Measurements from ENCODE around the gene SHROOM2. TPM values are rescaled to one million over a fixed set of nuclear protein-coding genes. Genes with fewer than 3 reads are reported as not detected.

The SHROOM2 gene
- total RNA-seq: 2.1 TPM

GRCh38 chrX:9785944-9786797 lies at the start of gene SHROOM2:
TSS of gene SHROOM2 (plus strand) at chrX:9786429. CDS start at chrX:9786546, 117 bp downstream.
- Histone ChIP-seq H3K4me1 (ENCODE audit: control insufficient read depth in 3 of 3, insufficient read depth in 3 of 3, low read length in 3 of 3) (peaks cover 0 to 3% (median 0%) of the 10 kb centered on the region in 3 donors), H3K4me3 (ENCODE audit: low read length in 3 of 3) (peak within 1 kb of the TSS in 1 of 3 donors; percentile 65), H3K9me3 (ENCODE audit: control insufficient read depth in 3 of 3, low read length in 3 of 3) (no peaks in the 10 kb centered on the region), H3K27ac (ENCODE audit: low read depth, low read length) (no peak within 1 kb of the TSS), H3K36me3 (ENCODE audit: control insufficient read depth in 3 of 3, insufficient read depth in 3 of 3, low read length in 3 of 3) (no peaks in the 10 kb centered on the region), H3K27me3 (ENCODE audit: control insufficient read depth in 3 of 3, insufficient read depth in 3 of 3, low read length in 3 of 3) (peaks cover 0 to 13% (median 6%) of the 10 kb centered on the region in 3 donors), H3K9ac (ENCODE audit: low read depth in 1 of 3, low read length in 3 of 3) (peak within 1 kb of the TSS in 1 of 3 donors; percentile 33)

- H3K27me3 ChIP-seq (ENCODE audit: control insufficient read depth in 3 of 3, insufficient read depth in 3 of 3, low read length in 3 of 3): no peaks in the 10 kb centered on the region
- no peaks in the 10 kb centered on the region for H3K36me3 ChIP-seq (ENCODE audit: control insufficient read depth in 3 of 3, insufficient read depth in 3 of 3, low read length in 3 of 3)
- no peak overlapping the region for H3K4me3 ChIP-seq (ENCODE audit: low read length in 3 of 3)
- no peak overlapping the region for H3K27ac ChIP-seq (ENCODE audit: low read depth, low read length)
- H3K9me3 ChIP-seq (ENCODE audit: control insufficient read depth in 3 of 3, low read length in 3 of 3): peaks cover 0 to under 1% (median 0%) of the 10 kb centered on the region in 3 donors
- no peak overlapping the region for H3K9ac ChIP-seq (ENCODE audit: low read depth in 1 of 3, low read length in 3 of 3)
- H3K4me1 ChIP-seq (ENCODE audit: control insufficient read depth in 3 of 3, insufficient read depth in 3 of 3, low read length in 3 of 3): no peaks in the 10 kb centered on the region
These were observed 48.9 kb upstream of the SHROOM2 start for GRCh38 chrX:9737363-9737762.

- Histone ChIP-seq H3K9ac (ENCODE audit: low read depth in 1 of 3, low read length in 3 of 3) (no peak overlapping the region), H3K27ac (ENCODE audit: low read depth, low read length) (no peak overlapping the region), H3K36me3 (ENCODE audit: control insufficient read depth in 3 of 3, insufficient read depth in 3 of 3, low read length in 3 of 3) (no peaks in the 10 kb centered on the region), H3K4me1 (ENCODE audit: control insufficient read depth in 3 of 3, insufficient read depth in 3 of 3, low read length in 3 of 3) (no peaks in the 10 kb centered on the region), H3K9me3 (ENCODE audit: control insufficient read depth in 3 of 3, low read length in 3 of 3) (no peaks in the 10 kb centered on the region), H3K4me3 (ENCODE audit: low read length in 3 of 3) (no peak overlapping the region), H3K27me3 (ENCODE audit: control insufficient read depth in 3 of 3, insufficient read depth in 3 of 3, low read length in 3 of 3) (no peaks in the 10 kb centered on the region)
These were observed 48.1 kb upstream of the SHROOM2 start for GRCh38 chrX:9738151-9738550.

- H3K4me3 ChIP-seq (ENCODE audit: low read length in 3 of 3): no peak overlapping the region
- H3K4me1 ChIP-seq (ENCODE audit: control insufficient read depth in 3 of 3, insufficient read depth in 3 of 3, low read length in 3 of 3): no peaks in the 10 kb centered on the region
- H3K9ac ChIP-seq (ENCODE audit: low read depth in 1 of 3, low read length in 3 of 3): no peak overlapping the region
- H3K9me3 ChIP-seq (ENCODE audit: control insufficient read depth in 3 of 3, low read length in 3 of 3): no peaks in the 10 kb centered on the region
- no peaks in the 10 kb centered on the region for H3K36me3 ChIP-seq (ENCODE audit: control insufficient read depth in 3 of 3, insufficient read depth in 3 of 3, low read length in 3 of 3)
- no peaks in the 10 kb centered on the region for H3K27me3 ChIP-seq (ENCODE audit: control insufficient read depth in 3 of 3, insufficient read depth in 3 of 3, low read length in 3 of 3)
- H3K27ac ChIP-seq (ENCODE audit: low read depth, low read length): no peak overlapping the region
These were observed 47.1 kb upstream of the SHROOM2 start for GRCh38 chrX:9739130-9739529.

GRCh38 chrX:9745417-9746115 lies 40.7 kb upstream of the SHROOM2 start:
- Histone ChIP-seq H3K36me3 (ENCODE audit: control insufficient read depth in 3 of 3, insufficient read depth in 3 of 3, low read length in 3 of 3) (no peaks in the 10 kb centered on the region), H3K27me3 (ENCODE audit: control insufficient read depth in 3 of 3, insufficient read depth in 3 of 3, low read length in 3 of 3) (no peaks in the 10 kb centered on the region), H3K9ac (ENCODE audit: low read depth in 1 of 3, low read length in 3 of 3) (no peak overlapping the region), H3K4me3 (ENCODE audit: low read length in 3 of 3) (no peak overlapping the region), H3K27ac (ENCODE audit: low read depth, low read length) (no peak overlapping the region), H3K9me3 (ENCODE audit: control insufficient read depth in 3 of 3, low read length in 3 of 3) (no peaks in the 10 kb centered on the region), H3K4me1 (ENCODE audit: control insufficient read depth in 3 of 3, insufficient read depth in 3 of 3, low read length in 3 of 3) (no peaks in the 10 kb centered on the region)

- H3K27me3 ChIP-seq (ENCODE audit: control insufficient read depth in 3 of 3, insufficient read depth in 3 of 3, low read length in 3 of 3): no peaks in the 10 kb centered on the region
- no peaks in the 10 kb centered on the region for H3K36me3 ChIP-seq (ENCODE audit: control insufficient read depth in 3 of 3, insufficient read depth in 3 of 3, low read length in 3 of 3)
- no peak overlapping the region for H3K4me3 ChIP-seq (ENCODE audit: low read length in 3 of 3)
- H3K4me1 ChIP-seq (ENCODE audit: control insufficient read depth in 3 of 3, insufficient read depth in 3 of 3, low read length in 3 of 3): no peaks in the 10 kb centered on the region
- H3K9me3 ChIP-seq (ENCODE audit: control insufficient read depth in 3 of 3, low read length in 3 of 3): no peaks in the 10 kb centered on the region
- H3K27ac ChIP-seq (ENCODE audit: low read depth, low read length): no peak overlapping the region
- no peak overlapping the region for H3K9ac ChIP-seq (ENCODE audit: low read depth in 1 of 3, low read length in 3 of 3)
These were observed 39.9 kb upstream of the SHROOM2 start for GRCh38 chrX:9746148-9746888.

GRCh38 chrX:9747644-9748043 lies 38.6 kb upstream of the SHROOM2 start:
- H3K4me3 ChIP-seq (ENCODE audit: low read length in 3 of 3): no peak overlapping the region
- H3K27ac ChIP-seq (ENCODE audit: low read depth, low read length): no peak overlapping the region
- no peaks in the 10 kb centered on the region for H3K4me1 ChIP-seq (ENCODE audit: control insufficient read depth in 3 of 3, insufficient read depth in 3 of 3, low read length in 3 of 3)
- H3K27me3 ChIP-seq (ENCODE audit: control insufficient read depth in 3 of 3, insufficient read depth in 3 of 3, low read length in 3 of 3): no peaks in the 10 kb centered on the region
- no peaks in the 10 kb centered on the region for H3K9me3 ChIP-seq (ENCODE audit: control insufficient read depth in 3 of 3, low read length in 3 of 3)
- no peaks in the 10 kb centered on the region for H3K36me3 ChIP-seq (ENCODE audit: control insufficient read depth in 3 of 3, insufficient read depth in 3 of 3, low read length in 3 of 3)
- no peak overlapping the region for H3K9ac ChIP-seq (ENCODE audit: low read depth in 1 of 3, low read length in 3 of 3)

GRCh38 chrX:9749146-9749692 lies 37.0 kb upstream of the SHROOM2 start:
- Histone ChIP-seq H3K36me3 (ENCODE audit: control insufficient read depth in 3 of 3, insufficient read depth in 3 of 3, low read length in 3 of 3) (no peaks in the 10 kb centered on the region), H3K27ac (ENCODE audit: low read depth, low read length) (no peak overlapping the region), H3K4me1 (ENCODE audit: control insufficient read depth in 3 of 3, insufficient read depth in 3 of 3, low read length in 3 of 3) (no peaks in the 10 kb centered on the region), H3K9ac (ENCODE audit: low read depth in 1 of 3, low read length in 3 of 3) (no peak overlapping the region), H3K4me3 (ENCODE audit: low read length in 3 of 3) (no peak overlapping the region), H3K9me3 (ENCODE audit: control insufficient read depth in 3 of 3, low read length in 3 of 3) (no peaks in the 10 kb centered on the region), H3K27me3 (ENCODE audit: control insufficient read depth in 3 of 3, insufficient read depth in 3 of 3, low read length in 3 of 3) (no peaks in the 10 kb centered on the region)

- H3K9me3 ChIP-seq (ENCODE audit: control insufficient read depth in 3 of 3, low read length in 3 of 3): no peaks in the 10 kb centered on the region
- no peak overlapping the region for H3K4me3 ChIP-seq (ENCODE audit: low read length in 3 of 3)
- H3K36me3 ChIP-seq (ENCODE audit: control insufficient read depth in 3 of 3, insufficient read depth in 3 of 3, low read length in 3 of 3): no peaks in the 10 kb centered on the region
- H3K27ac ChIP-seq (ENCODE audit: low read depth, low read length): no peak overlapping the region
- H3K27me3 ChIP-seq (ENCODE audit: control insufficient read depth in 3 of 3, insufficient read depth in 3 of 3, low read length in 3 of 3): no peaks in the 10 kb centered on the region
- H3K4me1 ChIP-seq (ENCODE audit: control insufficient read depth in 3 of 3, insufficient read depth in 3 of 3, low read length in 3 of 3): no peaks in the 10 kb centered on the region
- no peak overlapping the region for H3K9ac ChIP-seq (ENCODE audit: low read depth in 1 of 3, low read length in 3 of 3)
These were observed 28.9 kb upstream of the SHROOM2 start for GRCh38 chrX:9757366-9757765.
